HG03045 (cell line): Measurements from ENCODE around the gene ATL3.
"Not testable (repeated sequence)": the region's sequence is repeated elsewhere in the genome, so short reads cannot be mapped to it uniquely, and the experiment has no call there.

Source experiments
- ATAC-seq: cut with Tn5 transposase; IDR thresholded peaks from one replicate; pipeline ENCODE4 v1.9.1; 2021; ENCODE audit warnings: mild to moderate bottlenecking, moderate library complexity; ENCODE audit not compliant: unreplicated experiment

The ATL3 gene

DNA sequence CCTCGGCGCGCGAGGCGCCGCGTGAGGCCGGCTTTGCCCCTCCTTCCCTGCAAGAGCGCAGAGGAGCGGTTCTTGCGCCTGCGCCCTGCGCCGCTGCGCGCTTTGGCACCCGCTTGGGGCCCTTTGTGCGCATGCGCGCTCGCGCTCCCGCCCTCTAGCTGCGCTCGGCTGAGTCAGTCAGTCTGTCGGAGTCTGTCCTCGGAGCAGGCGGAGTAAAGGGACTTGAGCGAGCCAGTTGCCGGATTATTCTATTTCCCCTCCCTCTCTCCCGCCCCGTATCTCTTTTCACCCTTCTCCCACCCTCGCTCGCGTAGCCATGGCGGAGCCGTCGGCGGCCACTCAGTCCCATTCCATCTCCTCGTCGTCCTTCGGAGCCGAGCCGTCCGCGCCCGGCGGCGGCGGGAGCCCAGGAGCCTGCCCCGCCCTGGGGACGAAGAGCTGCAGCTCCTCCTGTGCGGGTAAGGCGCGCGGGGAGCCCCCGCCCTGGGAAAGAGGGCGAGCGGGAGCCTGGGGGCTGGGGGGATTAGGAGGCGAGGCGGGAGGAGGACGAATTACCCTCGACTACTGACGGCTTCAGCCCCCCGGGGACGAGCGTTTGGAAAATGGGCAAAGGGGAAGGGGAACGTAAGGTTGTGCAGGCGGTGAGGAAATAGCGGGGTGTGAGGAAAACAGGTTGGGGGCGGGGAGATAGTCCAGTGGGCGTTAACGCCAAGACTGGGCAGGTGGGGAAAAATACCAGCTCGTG, 10.3 kb upstream of the ATL3 start, which contains the start of gene RTN3:
Gene RTN3 (plus strand): TSS at position 180 of the 745 bp plus-strand sequence. CDS start 137 bp downstream, at position 317.
- peak; percentile 89 for ATAC-seq

DNA sequence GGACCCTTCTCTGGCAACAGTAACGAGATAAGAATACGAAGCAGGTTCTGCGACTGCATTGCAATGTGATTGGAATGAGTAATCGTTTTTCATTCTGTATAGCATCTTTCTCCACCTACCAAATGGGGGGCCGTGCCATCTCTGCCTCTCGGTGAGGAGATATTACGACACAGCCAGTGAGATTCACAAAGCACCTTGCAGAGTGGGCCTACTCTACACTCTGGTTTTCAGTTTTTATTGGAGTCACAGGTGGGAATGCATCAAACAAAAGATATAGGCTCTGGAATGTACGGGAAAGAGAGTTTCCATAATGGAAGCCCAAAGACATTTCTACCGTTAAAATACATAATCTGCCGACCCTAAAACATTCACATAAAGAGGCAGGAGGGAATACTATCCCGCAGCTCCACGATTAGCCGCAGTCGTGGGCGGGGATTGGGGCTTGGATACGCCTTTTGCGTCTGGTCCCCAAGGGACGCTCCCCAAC, 9.7 kb upstream of the ATL3 start:
- no peak for ATAC-seq

DNA sequence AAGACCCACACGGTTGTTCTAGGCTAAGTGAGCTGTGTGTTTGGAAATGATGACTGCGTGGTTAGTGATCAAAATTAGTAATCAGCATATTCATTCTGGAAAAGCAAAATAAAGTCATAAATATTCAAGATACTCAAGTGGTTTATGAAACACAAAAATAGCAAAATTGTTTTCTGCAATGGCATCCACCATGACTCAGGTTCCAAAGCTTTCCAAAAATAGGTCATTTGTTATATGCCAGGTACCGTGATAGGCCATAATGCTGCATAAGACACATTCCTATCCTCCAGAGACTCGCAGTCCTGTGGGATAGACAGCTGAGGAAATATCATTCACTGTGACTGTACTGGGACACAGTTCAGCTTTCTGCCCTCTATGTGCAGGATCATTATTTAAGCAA, 2.4 kb upstream of the ATL3 start:
- no peak for ATAC-seq

DNA sequence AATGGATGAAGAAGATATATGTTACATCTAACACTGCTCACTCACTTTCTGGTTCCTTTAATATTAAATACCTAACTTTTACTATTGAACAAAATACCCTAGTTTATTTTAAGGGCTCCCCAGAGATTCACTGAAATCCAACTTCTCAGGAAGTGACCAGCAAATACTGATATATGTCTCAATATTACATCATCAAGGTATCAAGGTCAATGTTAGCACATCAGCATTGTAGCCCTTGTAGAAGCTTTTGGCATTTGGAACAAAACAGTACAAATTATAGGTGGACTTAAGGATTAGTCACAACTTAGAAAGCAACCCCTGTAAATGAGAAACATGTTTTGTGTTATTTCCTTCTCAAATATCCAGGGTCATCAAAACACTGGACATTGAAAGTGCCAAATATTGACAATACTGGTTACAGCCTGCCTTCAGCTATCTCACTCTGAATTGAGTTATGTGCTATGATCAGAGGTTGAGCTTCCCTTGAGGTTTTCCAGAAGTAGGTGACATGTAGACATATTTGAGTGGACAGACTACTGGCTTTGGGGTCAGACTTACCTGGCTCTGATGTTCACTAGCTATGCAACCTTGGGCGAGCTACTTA, 1.9 kb upstream of the ATL3 start:
- no peak for ATAC-seq

DNA sequence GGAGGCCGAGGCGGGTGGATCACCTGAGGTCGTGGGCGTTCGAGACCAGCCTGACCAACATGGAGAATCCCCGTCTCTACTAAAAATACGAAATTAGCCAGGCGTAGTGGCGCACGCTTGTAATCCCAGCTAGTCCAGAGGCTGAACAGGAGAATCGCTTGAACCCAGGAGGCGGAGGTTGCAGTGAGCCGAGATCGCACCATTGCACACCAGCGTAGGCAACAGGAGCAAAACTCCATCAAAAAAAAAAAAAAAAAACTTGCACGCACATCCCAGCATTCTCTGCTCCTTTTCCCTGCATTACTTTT, 934 bp upstream of the ATL3 start:
- no peak for ATAC-seq

DNA sequence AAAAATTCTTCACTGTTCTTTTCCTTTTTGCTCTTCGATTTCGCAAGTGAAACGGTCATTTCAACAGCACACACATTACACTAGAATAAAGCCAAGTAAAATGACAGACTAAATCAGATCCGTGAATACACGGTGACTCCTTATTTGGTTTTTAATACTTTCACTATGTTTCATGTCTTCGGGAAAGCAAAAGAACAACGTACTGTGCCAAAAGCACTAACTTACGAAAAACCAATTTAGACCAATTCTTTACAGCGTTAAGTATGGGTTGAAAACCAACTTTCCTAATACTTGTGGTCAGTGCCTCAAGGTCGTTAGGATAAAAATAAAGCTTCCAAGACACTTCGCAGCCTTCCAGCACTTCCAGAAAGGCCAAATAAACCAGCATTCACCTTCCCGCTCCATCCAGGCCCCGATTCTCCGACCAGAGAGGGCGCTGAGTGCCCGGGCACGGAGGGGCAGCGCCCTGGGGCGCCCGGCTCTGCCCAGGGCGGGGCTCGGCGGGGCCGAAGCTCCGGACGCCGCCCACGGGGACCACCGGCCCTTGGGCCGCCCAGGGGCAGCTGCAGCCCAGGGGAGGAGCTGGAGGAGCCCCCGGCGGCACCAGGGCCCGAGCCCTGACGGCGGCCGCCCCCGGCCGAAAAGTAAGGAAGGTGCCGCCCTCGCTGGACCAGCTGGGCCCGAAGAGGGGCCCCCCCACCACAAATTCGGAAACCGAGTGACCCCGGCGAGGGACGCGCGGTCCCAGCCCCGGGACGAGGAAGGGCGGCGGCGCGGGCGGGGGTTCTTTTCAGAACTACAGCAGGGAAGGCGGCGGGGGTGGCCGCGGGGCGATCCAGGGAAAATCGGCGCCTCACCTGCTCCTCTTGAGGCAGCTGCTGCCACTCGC, 499 bp downstream of the ATL3 start:
- peak; percentile 38 for ATAC-seq

DNA sequence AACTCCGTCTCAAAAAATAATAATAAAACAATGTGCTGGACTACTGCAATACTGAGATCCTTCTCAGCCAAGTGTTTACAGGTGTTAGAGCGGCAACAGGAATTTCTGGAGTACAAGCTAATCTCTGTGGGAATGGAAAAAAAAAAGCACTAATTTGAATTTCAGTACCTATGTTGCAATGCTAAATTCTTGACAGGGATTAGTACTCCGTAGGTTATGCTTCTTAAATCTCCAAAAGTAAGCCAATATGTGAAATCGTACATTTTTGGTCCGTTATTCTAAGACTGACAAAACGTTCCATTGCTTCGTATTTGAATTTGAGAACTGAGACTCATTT, 1.1 kb downstream of the ATL3 start:
- no peak for ATAC-seq

DNA sequence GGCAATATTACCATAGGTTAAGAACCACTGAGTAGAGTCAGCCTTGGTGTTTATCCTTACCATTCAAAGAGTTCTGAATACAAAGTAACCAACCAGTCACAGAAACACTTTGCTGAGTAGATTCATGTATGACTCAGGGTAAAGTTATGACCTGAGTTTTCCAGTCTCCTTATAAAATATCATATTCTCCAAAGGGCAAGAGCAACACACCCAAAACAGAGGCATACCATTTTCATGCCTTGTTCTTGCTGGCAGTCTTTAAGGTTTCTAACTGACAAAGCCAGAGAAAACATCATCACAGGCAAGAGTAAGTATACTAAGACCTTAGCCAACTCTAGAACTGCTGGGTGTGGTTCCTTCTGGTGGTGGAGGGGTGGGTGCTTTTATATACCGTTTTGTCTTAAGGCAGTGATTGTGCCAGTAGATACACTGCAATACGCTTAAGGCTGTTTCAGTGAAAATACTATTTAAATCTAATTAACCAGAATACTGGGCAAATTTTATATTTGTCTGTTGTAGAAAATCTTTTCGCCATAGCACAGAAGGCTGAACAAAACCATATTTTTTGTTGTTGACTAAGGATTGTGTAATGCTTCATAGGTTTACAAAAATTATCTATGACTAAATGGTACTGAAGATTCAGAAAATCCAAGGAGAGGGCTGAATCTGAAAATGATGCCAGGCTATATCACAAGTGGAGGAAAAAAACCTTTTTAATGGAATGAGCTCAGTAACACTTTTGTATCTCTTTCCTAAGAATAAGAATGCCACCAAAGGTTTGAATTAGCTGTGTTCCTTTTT, 3.0 kb downstream of the ATL3 start:
- no peak for ATAC-seq

DNA sequence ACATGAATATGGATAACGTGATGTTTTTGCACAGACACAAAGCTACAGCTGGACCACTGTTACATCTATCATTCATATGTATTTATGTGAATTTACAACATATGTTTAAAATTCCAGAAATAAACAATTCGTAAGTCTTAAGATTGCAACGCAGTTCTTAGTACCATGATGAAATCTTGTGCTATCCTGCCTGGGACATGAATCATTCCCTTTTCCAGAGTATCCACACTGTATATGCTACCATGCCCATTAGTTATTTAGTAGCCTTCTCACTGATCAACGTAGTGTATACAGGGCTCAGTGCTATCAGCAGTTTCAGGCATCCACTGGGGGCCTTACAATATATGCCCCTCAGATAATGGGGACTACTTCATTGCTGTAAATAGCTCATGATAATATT, 4.3 kb downstream of the ATL3 start:
- no peak for ATAC-seq

DNA sequence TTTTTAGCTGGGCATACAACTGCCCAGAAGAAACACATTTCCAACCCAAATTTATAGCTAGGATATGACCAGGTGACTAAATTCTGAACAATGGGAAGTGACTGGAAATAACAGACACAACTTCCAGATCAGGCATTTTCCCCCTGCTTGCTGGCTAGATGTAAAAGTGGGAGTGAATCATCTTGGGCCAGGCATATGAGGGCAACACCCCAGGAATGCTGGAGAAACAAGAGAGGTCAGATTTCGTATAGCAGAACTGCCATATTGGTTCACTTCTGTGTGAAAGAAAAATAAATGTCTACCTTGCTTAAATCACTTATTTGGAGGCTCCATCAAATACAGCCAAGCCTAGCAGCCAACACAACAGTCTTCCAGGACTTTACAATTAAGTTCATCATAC, 7.4 kb downstream of the ATL3 start:
- no peak for ATAC-seq

DNA sequence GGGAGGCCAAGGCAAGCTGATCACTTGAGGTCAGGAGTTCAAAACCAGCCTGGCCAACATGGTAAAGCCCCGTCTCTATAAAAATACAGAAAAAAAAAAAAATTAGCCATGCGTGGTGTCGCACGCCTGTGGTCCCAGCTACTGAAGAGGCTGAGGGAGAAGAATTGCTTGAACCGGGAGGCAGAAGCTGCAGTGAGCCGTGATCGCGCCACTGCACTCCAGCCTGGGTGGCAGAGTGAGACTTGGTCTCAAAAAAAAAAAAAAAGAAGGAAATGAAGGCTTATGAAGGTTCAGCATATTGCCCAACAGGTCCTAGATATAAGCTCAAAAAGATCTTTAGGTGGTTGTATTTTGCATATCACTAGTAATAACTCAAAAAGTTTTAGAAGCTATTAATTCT, 10.2 kb downstream of the ATL3 start:
- ATAC-seq = no peak

DNA sequence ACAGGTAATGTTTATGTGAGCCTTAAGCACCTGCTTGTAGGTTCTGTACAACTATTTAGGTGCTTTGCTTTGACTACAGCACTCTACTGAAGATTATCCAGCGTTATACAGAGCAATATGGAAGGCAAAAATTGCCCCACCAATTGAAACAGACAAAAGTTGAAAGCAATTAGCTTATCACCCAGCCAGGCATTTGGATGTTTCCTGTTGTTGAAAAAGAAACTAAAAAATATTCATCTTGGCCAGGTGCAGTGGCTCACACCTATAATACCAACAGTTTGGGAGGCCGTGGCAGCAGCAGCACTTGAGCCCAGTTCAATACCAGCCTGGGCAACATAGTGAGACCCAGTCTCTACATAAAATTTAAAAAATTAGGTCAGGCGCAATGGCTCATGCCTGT, 18.5 kb downstream of the ATL3 start:
- ATAC-seq = no peak

DNA sequence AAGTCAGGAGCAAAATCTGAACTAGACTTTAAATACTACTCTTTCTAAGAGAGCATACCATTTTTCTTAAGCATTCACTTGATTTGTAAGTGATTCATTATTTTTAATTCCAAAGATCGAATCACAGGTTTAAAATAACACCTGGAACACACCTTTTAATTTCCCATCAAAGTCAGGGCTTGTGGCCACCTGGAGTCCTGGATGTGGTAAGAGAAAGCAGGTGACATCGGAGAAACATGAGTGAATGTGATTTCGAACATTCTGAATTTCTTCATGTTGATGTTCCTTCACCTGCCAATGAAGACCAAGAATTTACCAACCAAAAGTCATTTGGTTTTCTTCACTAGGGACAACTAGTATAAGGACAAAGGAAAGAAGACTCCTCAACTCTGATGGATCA, 28.0 kb downstream of the ATL3 start:
- no peak for ATAC-seq

DNA sequence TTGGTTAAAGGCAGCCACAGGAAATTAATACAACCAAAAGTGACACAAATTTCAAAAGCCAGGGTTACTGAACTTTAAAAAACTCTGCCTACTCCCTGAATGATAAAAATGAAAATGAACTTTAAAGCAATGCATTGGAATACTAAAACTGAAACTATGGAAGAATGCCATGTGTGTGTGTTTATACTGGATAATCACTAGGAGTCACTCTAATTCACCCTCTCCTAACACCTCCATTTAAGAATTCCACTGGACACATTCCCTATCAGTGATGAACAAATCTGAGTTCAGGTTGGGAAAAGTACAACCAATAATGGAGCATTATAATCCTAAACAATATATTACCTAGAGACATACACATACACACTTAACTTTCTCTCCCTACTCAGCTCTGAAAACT, 29.4 kb downstream of the ATL3 start:
- ATAC-seq = no peak

DNA sequence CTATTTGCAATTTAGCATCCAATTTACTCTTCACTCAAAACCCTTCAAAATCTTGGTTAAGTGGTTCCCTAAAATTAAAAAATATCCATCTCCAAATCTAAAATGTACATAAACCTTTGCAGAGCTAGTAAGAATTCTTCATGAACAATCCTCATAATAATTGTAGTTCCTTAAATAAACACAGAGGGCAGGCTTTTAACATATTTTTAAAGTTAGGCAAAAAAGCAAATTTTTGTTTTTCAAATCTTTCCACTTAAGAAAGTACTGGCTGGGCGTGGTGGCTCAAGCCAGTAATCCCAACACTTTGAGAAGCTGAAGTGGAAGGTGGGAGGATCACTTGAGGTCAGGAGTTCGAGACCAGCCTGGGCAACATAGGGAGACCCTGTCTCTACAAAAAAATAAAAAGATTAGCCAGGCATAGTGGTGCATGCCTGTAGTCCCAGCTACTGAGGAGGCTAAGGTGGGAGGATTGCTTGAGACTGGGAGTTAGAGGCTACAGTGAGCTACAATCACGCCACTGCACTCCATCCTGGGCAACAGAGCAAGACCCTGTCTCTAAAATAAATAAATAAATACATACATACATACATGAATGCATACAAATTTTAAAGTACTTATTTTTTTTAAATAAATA, 31.9 kb downstream of the ATL3 start:
- no peak for ATAC-seq

DNA sequence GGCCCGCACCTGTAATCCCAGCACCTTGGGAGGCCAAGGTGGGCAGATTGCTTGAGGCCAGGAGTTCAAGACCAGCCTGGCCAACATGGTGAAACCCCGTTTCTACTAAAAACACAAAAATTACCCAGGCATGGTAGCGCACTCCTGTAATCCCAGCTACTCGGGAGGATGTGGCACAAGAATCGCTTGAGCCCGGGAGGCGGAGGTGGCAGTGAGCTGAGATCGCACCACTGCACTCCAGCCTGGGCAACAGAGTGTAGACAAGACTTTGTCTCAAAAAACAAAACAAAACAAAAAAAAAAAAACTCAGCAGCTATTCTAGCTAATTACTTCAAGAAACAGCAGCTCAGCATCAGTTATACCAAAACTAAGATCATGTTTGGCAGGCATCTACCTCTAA, 32.7 kb downstream of the ATL3 start:
- ATAC-seq = not testable (repeated sequence)

DNA sequence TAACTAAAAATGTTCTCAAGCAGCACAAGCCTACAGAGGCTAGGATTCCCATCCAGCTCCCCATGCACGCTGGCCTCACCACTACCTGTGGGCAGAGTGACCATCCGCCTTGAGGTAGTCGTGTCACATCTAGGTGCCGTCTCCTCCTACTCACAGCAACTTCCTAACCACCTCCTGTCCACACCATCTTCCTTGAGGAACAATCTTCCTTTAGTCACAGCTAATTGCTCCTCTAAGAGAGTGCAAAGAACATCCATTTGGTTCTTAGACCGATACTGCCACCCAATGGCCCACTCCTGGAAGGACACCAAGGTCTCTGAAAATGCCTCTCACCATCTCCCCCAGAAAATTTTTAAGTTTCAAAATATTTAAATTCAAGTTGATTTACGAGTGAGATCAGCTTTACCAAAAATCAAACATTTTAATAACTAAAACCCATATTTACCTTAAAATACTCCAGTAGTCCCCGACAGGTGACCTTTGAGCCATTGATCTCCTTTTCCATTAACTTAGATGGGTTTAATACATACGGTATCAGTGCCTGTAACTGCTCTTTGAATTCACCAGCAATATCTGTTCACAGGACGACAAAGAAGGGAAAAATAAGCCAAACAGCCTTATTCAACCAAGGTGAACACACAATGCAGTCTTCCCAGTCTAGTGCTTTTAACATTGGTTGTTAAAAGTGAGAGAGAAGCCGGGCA, 35.3 kb downstream of the ATL3 start:
- no peak for ATAC-seq

DNA sequence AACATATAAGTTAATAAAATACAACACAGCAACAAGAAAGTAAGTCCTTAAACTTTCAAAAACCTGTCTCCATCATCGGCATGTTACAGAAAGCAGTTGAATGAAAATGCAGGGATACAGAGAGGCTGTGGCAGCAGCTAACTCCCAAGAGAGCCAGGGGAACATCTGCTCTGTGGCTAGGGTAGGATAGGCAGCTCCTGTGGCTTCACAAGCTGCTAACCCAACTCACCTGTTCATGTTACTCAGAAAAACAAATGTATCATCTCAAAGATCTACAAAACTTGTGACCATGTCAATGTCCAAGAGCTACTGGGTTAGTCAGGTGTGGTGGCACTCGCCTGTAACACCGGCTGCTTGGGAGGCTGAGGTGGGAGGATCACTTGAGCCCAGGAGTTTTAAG, 41.8 kb downstream of the ATL3 start:
- ATAC-seq = no peak

DNA sequence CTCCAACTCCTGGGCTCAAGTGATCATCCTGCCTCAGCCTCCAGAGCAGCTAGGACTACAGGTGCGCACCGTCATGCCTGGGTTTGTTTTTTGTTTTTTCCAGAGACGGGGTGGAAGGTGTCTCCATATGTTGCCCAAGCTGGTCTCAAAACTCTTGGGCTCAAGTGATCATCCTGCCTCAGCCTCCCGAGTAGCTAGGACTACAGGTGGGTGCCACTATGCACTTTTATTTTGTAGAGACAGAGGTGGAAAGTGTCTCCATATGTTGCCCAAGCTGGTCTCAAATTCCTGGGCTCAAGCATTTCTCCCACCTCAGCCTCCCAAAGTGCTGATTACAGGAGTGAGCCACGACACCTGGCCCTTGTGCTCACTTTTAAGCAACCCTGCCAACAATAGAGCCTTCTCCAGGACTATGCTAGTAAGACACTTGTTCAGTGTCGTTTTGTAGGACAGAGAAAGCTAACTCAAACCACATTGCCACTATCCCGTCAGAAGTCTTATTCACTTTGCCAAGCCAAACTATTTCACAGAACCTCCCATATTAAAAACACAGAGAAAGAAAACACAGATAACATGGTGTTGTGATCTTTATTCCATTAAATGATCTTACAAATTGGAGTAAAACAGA, 47.5 kb downstream of the ATL3 start:
- ATAC-seq = no peak

DNA sequence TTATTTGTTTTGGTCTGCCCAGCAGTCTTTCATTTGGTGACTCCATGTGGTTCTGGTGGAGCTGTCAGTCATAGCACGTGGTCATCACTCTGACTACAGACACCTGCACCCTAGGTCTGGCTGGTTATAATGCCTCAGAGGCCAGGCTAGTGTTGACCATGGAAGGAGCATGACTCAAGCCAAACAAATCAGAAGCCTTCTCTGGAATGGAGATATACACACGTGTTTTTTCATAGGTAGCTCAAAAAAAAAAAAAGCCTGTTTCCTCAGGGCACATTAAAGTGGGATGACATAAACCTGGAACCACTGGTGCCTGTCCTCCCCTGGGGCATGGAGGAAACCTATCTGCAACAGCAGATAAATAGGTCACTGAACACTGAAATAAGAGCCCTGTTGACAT, 48.9 kb downstream of the ATL3 start:
- no peak for ATAC-seq
